Urinary bladder (tissue), 4 donors: ENCODE data around the gene KCNMA1. TPM values are rescaled to one million over a fixed set of nuclear protein-coding genes. Genes with fewer than 3 reads are reported as not detected.

ENCODE experiments used
- DNase-seq: peaks from one replicate; pipeline ENCODE4 v3.0.0-alpha.2; 2015; ENCODE audit errors: extremely low spot score
- H3K27ac ChIP-seq: one replicate; pipeline ENCODE4 v1.5.1; 2013; ENCODE audit warnings: low read depth, mild to moderate bottlenecking, moderate library complexity
- H3K36me3 ChIP-seq: one replicate; pipeline ENCODE4 v1.6.1; 2013; ENCODE audit warnings: mild to moderate bottlenecking, moderate library complexity; ENCODE audit not compliant: insufficient read depth
- H3K4me1 ChIP-seq: one replicate; pipeline ENCODE4 v1.6.1; 2013; ENCODE audit warnings: mild to moderate bottlenecking, moderate library complexity; ENCODE audit not compliant: insufficient read depth
- H3K4me3 ChIP-seq: one replicate; pipeline ENCODE4 v1.5.1; 2013; ENCODE audit warnings: low read depth, low read length
- WGBS: extraction: QIAGEN DNeasy Blood & Tissue Kit; methylation state at CpG from one replicate; pipeline ENCODE4 v1.1.7; 2013; 5-methylcytosine and 5-hydroxymethylcytosine counted together
- polyA plus RNA-seq: library from polyadenylated mRNA; stranded (reverse); fragments of 200-250 nt; gene quantifications from one replicate; pipeline ENCODE4 v1.2.3, GENCODE V29; 2013
- total RNA-seq: library from RNA; depleted of rRNA; stranded (reverse); fragments of >200 nt; gene quantifications from one replicate; pipeline ENCODE4 v1.2.3, GENCODE V29; 2014
- donor health status: healthy with polysubstance abuse.
- donor health status: healthy.

KCNMA1 gene
- total and polyA plus RNA-seq, 2 donors, result 105 to 107 TPM

DNA sequence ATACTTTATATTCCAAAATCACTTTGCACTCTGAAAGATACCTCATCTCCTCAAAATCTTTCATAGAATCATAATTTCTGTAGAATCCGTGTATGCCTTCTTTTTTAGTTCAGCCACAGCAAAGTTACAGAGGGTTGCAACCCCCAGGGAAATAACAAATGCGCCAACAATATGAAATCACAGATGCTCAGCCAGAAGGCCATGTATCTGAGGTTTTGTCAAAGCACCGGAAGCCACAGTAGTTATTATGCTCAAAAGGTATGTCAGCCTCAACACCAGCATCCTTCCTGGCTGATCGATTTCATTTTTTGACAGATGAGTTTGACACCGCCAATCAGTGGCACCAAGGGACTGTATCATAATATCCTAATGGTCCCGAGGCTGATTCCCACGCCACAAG lies 204.1 kb downstream of the KCNMA1 start:
- Histone ChIP-seq H3K36me3 (no peaks in the 10 kb centered on the region), H3K27ac (no peak overlapping the region), H3K4me1 (no peaks in the 10 kb centered on the region), H3K4me3 (no peak overlapping the region)
- 92% methylated on average over 7 of the region's 7 CpGs for WGBS
- DNase-seq, result no peak

DNA sequence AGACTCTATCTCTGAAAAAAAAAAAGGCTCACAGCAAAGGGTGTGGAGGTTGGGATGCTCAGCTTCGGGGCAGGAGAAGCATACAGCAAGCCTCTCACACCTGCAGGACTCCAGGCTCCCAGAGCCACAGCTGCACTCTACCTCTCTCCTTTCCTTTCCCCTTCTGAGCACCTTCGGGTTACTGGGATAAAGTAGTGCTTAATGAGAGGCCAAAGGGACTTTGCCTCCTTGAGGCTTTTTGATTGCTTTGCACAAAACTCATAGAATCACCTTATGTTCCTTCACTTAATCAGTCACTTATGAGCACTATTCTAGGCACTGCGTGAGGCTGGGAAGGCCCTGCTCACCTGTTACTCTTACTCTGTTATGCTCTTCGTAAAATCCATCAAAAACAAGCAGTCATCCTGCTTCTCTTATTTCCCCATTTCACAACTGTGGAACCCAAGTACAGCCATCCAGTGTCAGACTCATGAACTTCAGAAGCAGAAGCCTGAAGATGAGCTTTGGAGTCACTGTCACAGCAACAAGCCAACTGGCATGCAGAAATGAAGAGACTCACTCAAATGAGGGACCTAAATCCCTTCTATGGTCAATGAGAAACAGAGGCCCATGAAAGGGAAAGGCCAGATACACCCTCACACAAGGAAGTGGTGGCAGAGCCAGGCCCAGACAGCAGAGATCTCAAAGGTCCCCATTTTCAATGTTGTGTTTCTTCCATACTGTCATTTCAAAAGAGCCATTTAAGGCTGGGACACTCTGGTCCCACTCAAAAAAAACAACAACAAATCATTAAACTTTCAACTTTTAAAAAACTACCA lies 205.4 kb downstream of the KCNMA1 start:
- H3K27ac ChIP-seq, result no peak overlapping the region
- no peak for DNase-seq
- no peaks in the 10 kb centered on the region for H3K4me1 ChIP-seq
- WGBS, result 92% methylated on average over 4 of the region's 4 CpGs
- no peaks in the 10 kb centered on the region for H3K36me3 ChIP-seq
- no peak overlapping the region for H3K4me3 ChIP-seq

DNA sequence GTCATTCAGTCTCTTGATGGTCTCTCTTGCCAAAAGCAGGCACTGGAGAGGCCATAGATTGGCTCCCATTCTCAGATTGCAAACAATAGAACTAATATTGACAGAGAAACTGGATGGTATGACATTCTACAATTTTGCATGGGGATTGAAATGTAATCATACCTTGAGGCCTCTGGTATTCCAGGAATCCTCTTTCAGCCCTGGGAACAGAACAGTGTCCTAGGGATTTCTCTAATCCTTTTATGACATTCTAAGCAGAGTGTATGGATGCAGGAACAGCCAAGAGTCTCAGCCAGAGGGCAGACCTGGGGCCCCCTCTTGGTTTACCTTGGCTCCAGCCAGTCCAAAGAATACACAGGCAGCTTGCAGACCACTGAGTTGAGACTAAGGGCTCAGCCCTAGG lies 206.4 kb downstream of the KCNMA1 start:
- Histone ChIP-seq H3K4me3 (no peak overlapping the region), H3K27ac (no peak overlapping the region), H3K4me1 (no peaks in the 10 kb centered on the region), H3K36me3 (no peaks in the 10 kb centered on the region)
- no peak for DNase-seq

DNA sequence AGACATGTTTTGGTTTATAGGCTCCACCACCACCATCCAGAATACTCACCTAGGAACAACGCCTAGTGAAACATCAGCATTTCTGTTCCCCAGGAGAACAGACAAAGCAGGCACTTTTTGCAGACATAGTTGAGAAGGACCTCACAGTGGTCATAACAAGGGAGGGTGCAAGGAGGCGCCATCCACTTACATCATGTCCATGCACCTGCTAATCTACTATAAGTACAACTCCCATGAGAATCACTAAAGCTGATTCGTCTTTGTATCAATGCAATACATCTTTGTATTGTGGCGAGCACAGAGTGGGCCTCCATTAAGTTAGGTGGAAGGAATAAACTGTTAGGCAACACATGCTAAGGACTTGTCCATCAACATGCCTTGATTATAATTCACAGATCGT lies 207.1 kb downstream of the KCNMA1 start:
- no peak overlapping the region for H3K4me3 ChIP-seq
- no peak for DNase-seq
- H3K27ac ChIP-seq, result no peak overlapping the region
- 91% methylated on average over 5 of the region's 5 CpGs for WGBS
- no peaks in the 10 kb centered on the region for H3K36me3 ChIP-seq
- no peaks in the 10 kb centered on the region for H3K4me1 ChIP-seq

DNA sequence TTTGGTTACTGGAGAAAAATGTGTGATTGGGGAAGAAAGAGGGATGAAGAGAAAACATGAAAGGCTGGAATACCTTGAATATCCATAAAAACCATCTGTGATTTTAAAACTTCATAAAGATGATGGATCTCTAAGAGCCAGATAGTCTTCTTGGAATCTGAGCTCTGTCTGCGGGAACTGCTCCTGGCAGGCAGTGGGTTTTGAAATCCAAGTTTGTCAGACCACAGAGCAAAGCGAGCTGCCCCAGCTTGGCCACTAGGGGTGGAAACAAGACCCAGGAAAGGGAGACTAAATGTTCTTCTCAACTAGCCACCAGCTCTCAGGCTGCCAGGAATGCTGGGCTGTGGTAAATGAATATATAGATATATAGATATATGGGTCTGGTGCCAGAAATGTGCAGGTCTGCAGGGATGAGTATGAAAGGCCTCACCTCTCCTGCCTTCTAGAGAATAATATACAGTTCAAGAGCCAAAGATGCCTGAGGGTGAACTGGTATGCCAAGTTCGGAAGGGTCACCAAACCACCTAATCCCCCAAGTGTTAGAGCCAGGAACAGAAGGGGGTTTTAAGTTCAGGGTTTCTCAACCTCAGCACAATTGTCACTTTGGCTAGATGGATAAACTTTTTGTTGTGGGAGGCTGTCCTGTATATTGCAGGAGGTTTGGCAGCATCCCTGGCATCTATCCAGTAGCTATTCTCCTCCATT lies 208.8 kb downstream of the KCNMA1 start:
- no peak for DNase-seq
- WGBS, result 42% methylated on average over 3 of the region's 3 CpGs
- no peaks in the 10 kb centered on the region for H3K36me3 ChIP-seq

DNA sequence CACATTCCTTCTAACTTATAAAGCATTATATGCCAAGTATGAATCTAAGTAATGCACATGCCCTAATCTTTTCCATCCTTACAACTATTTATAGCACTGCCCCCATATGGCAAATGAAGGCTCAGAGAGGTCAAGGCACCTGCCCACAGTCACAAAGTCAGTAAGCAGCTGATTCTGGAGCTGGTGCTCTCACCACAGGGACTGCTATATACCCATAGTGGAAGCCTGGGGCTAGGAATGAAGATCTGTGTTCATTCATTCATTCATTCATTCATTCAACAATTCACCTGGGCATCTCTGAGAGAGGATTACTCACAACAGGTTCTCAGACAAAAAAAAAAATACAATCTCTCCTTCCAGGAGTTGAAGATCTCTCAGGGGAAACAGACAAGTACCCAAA lies 213.4 kb downstream of the KCNMA1 start:
- Histone ChIP-seq H3K27ac (no peak overlapping the region), H3K4me3 (no peak overlapping the region), H3K36me3 (no peaks in the 10 kb centered on the region), H3K4me1 (no peaks in the 10 kb centered on the region)
- no peak for DNase-seq

More for the DNA sequence above, 208.8 kb downstream of the KCNMA1 start:
- Histone ChIP-seq H3K4me3 (no peak overlapping the region), H3K27ac (no peak overlapping the region), H3K4me1 (no peaks in the 10 kb centered on the region)

DNA sequence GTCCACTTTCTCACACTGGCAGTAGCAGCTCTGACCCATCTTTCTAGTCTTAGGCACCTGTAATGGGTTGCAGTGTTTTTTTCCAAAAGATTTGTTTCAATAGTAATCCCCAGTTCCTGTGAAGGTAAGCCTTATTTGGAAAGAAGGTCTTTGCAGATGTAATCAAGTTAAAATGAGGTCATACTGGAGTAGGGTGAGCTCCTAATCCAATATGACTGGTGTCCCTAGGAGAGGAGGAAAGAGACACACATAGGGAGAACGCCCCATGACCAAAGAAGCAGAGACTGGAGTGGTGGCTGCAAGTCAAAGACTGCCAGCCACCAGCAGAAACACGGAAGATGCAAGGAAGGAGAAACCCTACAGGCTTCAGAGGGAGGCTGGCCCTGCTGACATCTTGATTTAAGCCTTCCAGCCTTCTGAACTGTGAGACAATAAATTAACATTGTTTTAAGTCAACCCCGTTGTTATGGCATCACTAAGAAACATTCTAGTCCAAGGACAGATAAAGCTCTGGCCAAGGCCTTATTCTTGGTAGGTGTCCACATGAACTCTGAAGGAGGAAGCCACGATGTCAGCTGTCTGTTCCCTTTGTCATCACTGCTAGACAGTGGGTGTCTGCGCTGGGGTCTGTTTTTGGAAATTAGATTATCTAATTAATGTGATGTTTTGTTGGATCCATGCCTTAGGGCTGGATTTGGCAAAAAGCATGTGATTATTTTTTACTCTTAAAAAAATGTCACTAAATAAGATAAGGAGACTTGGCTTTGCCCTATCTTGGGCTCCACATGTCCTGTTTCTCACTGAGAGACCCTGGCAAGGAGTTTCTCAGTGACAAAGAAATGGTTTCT lies 214.9 kb downstream of the KCNMA1 start:
- H3K4me3 ChIP-seq, result no peak overlapping the region
- H3K36me3 ChIP-seq, result no peaks in the 10 kb centered on the region
- WGBS, result 43% methylated on average over 5 of the region's 5 CpGs
- no peak for DNase-seq
- H3K4me1 ChIP-seq, result no peaks in the 10 kb centered on the region
- H3K27ac ChIP-seq, result no peak overlapping the region

DNA sequence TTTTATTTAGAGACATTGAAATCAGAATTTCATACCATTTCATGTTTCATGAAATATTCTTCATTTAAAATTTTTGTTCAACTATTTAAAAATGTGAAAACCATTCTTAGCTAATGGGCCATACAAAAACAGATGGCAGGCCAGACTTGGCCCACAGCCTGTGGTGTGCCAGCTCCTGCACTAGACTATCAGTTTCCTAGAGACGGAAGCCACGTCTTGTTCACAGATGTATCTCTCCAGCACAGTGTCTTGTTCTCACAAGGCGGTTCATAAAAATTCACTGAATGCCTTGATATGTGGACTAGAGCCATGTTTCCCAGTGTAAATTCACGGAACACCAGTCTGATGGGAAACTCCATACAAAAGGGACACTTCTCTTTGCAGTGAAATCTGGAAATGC lies 216.0 kb downstream of the KCNMA1 start:
- Histone ChIP-seq H3K36me3 (no peaks in the 10 kb centered on the region), H3K4me1 (no peaks in the 10 kb centered on the region), H3K4me3 (no peak overlapping the region), H3K27ac (no peak overlapping the region)
- DNase-seq, result no peak
- 82% methylated on average over 4 of the region's 4 CpGs for WGBS

DNA sequence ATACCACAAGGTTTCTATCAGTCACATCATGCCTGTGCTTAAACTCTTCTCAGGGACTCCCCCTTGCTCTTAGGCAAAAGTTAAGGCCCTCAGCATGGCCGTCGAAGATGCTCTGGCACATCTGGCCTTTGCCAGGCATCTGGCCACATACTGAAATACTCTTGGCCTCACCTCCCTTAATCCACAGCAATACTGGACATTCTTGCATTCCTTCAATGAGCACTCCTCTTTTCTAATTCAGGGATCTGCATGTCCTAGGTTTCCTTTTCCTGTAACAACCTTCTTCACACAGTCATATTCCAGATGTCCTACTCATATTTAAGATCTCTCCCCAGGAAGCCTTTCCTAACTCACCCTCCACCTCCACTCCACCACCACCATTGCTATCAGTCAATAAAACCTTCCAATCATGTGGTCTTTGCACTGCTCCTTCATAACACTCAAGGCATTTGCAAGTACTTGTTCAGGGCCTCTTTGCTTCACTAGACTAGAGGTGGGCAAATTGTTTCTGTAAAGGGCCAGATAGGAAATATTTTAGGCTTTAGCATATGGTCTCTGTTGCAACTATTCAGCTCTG lies 216.6 kb downstream of the KCNMA1 start:
- WGBS, result 69% methylated on average over 2 of the region's 2 CpGs
- no peak overlapping the region for H3K4me3 ChIP-seq
- H3K27ac ChIP-seq, result no peak overlapping the region
- no peaks in the 10 kb centered on the region for H3K4me1 ChIP-seq
- H3K36me3 ChIP-seq, result no peaks in the 10 kb centered on the region
- no peak for DNase-seq

DNA sequence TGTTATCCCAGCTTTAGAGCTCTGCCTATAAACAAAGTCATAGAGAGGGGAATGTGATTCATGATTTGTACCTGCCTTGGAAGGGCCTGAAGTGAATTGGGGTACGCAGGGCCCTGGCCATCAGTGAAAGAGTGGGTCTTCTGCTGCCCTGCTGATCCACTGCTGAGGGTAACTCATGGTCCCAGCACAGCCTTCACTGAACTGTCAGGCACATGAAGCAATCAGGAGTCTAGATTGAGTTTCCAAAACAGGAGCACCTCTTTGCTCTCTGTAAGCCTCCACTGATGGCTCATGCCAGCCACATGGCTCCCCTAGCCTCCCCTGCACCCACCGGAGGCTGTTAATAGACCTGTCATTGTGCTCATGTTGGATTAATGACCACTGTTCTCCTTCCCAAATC lies 217.6 kb downstream of the KCNMA1 start:
- no peak for DNase-seq
- no peaks in the 10 kb centered on the region for H3K4me1 ChIP-seq
- no peaks in the 10 kb centered on the region for H3K36me3 ChIP-seq
- H3K4me3 ChIP-seq, result no peak overlapping the region
- WGBS, result 90% methylated on average over 2 of the region's 2 CpGs
- no peak overlapping the region for H3K27ac ChIP-seq

DNA sequence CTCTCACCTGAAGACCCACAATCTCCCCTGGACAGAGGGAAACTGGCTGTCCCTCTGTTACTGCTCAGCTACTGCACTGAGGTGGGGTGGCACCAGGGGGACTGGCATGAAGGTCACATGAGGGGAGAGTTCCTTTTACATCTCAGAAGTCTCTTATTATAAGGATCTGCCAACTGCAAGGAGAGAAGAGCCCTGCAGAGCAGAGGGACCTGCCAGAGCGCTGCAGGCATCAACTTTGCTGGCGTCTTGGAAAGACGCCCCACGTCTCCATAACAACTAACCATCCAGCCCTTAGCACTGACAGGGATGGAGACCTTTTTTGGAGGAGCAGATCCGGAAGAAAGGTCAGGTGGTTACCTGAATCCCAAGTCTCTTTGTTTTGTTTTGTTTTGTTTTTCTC lies 218.6 kb downstream of the KCNMA1 start:
- no peak for DNase-seq
- H3K36me3 ChIP-seq, result no peaks in the 10 kb centered on the region
- no peak overlapping the region for H3K27ac ChIP-seq
- H3K4me1 ChIP-seq, result no peaks in the 10 kb centered on the region
- H3K4me3 ChIP-seq, result no peak overlapping the region
- WGBS, result 71% methylated on average over 5 of the region's 5 CpGs

DNA sequence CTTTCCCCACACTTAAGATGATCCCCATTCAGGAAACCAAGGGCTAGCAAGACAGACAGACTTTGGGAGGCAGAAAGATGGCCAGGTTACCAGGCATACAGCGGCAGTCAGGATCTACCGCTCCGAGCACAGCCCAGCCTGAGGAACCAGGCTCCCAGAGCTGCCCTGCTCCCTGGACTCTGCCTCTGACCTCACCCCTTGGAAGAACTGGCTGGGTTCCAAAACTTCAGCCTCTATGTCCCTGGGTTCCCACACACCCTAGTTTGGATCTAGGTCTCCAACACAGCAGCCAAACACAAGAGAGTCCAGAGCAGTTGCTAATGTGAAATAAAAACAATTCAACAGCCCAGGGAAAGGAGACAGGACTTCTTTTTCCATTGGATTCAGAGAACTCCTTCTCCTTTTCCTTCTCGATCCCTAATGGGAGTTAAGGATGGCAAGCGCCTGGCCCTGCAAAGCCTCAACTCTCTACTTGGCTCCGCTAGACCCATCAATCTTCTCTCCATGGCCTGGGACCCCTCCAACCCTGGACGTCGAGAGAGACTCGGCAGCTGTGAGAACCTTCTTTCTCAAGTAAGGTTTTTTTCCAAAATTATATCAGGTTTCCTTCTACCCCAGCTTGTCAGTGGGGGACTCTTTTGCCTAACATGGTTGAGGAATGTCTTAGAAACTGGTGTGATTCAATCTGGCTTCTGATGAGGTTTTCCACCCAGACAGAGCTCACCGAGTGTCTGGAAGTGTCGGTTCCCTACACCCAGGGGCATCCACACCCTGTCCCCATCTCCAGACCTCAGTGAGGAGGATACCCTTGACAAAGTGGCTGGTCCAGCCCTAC lies 219.6 kb downstream of the KCNMA1 start:
- no peak overlapping the region for H3K4me3 ChIP-seq
- H3K27ac ChIP-seq, result no peak overlapping the region
- 62% methylated on average over 11 of the region's 11 CpGs for WGBS
- DNase-seq, result no peak
- no peaks in the 10 kb centered on the region for H3K36me3 ChIP-seq
- no peaks in the 10 kb centered on the region for H3K4me1 ChIP-seq

DNA sequence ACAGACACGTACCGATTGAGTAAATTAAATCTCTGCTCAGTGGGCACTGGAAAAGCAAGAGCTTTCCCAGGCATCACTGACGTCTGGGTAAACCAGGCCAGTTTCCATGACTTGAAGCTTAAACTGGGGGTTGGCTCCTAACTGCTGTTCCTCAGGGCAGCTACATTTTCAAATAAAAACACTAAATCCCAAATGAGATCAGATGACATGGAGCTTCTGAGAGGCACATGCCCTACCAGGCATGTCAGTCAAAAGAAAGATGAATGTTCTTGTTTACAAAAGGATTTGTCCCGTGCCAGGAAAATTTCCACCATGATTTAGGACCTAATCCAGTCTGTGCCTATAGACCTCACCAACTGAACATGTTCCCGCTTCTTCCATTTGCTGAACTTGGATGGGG lies 220.2 kb downstream of the KCNMA1 start:
- Histone ChIP-seq H3K27ac (no peak overlapping the region), H3K36me3 (no peaks in the 10 kb centered on the region), H3K4me3 (no peak overlapping the region), H3K4me1 (no peaks in the 10 kb centered on the region)
- DNase-seq, result no peak
- WGBS, result 75% methylated on average over 5 of the region's 5 CpGs
